IPS-20b (cell line): Measurements from ENCODE around the gene ULK3.

Source experiments
- H3K27ac ChIP-seq: one replicate; pipeline ENCODE4 v1.5.1; 2013; ENCODE audit warnings: low read length
- H3K27me3 ChIP-seq: 2 replicates; pipeline ENCODE4 v1.6.1; 2013; ENCODE audit warnings: mild to moderate bottlenecking, low read length, inconsistent platforms; ENCODE audit not compliant: insufficient read depth
- H3K36me3 ChIP-seq: 2 replicates; pipeline ENCODE4 v1.6.1; 2013; ENCODE audit warnings: low read depth, mild to moderate bottlenecking, inconsistent platforms, low read length, moderate library complexity; ENCODE audit not compliant: insufficient read depth
- H3K4me1 ChIP-seq: 2 replicates; pipeline ENCODE4 v1.6.1; 2013; ENCODE audit warnings: mild to moderate bottlenecking, control low read depth, inconsistent platforms, low read length, moderate library complexity; ENCODE audit not compliant: insufficient read depth
- H3K4me3 ChIP-seq: 2 replicates; pipeline ENCODE4 v1.5.1; 2013; ENCODE audit warnings: mild to moderate bottlenecking, low read length, inconsistent platforms
- H3K9ac ChIP-seq: 2 replicates; pipeline ENCODE4 v1.6.1; 2013; ENCODE audit warnings: low read depth, mild to moderate bottlenecking, inconsistent platforms, low read length, moderate library complexity
- H3K9me3 ChIP-seq: 2 replicates; pipeline ENCODE4 v1.6.1; 2013; ENCODE audit warnings: mild to moderate bottlenecking, low read depth, low read length, inconsistent platforms; ENCODE audit not compliant: insufficient read depth

ULK3 gene

DNA sequence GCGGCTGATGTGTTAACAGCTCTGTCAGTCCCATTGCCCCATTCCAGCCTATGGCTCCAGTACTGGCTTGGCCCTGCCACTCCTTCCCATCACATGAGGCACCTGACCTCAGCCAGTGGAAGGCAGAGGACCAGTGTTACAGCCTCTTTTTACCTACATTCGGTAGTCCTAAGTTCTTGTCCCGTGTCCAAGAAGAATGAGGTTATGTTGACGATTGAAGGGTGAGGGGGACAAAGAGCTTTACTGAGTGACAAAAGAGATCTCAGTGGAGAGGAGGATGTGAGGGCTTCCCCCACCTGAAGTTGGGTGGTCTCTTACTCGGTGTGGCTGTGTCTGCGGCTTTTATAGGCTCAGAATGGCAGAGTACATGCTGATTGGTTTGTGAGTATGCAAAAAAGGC, 39.6 kb upstream of the ULK3 start:
- Histone ChIP-seq H3K9me3 (peaks cover 4% of the 10 kb centered on the region), H3K4me3 (no peak overlapping the region), H3K36me3 (no peaks in the 10 kb centered on the region), H3K27me3 (no peaks in the 10 kb centered on the region), H3K27ac (no peak overlapping the region), H3K9ac (no peak overlapping the region), H3K4me1 (no peaks in the 10 kb centered on the region)

DNA sequence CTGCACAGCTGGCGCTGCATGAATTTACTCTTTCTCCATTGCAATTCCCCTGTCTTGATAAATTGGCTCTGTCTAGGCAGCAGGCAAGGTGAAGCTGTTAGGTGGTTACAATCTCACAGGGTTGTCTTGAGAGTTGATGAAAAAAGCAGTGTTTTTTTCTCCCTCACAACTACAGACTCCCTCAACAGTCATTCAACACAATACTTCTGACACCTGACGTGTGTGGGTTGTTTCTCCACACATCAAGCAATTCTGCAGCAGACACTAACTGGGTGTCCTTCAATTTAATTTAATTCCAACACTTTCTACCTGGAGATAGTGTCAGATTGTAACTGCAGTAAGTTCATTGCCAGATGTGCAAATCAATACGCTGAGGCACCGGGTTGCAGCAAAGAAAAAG, 35.3 kb upstream of the ULK3 start:
- Histone ChIP-seq H3K27me3 (no peaks in the 10 kb centered on the region), H3K9me3 (peaks cover 4% of the 10 kb centered on the region), H3K27ac (no peak overlapping the region)

GRCh38 chr15:74873756-74874424, 30.9 kb upstream of the ULK3 start:
- no peak overlapping the region for H3K27ac ChIP-seq
- peaks cover 7% of the 10 kb centered on the region; the same call in 1 of the 2 replicates for H3K36me3 ChIP-seq
- peaks cover 5% of the 10 kb centered on the region for H3K4me1 ChIP-seq
- H3K9ac ChIP-seq: peak overlapping the region; percentile 58; the same call in 1 of the 2 replicates
- no peaks in the 10 kb centered on the region for H3K27me3 ChIP-seq
- no peaks in the 10 kb centered on the region for H3K9me3 ChIP-seq
- H3K4me3 ChIP-seq: peak overlapping the region; percentile 85

More for the DNA sequence above, 35.3 kb upstream of the ULK3 start:
- Histone ChIP-seq H3K9ac (no peak overlapping the region), H3K4me1 (no peaks in the 10 kb centered on the region; the same call in 1 of the 2 replicates), H3K36me3 (no peaks in the 10 kb centered on the region), H3K4me3 (no peak overlapping the region)

- Histone ChIP-seq H3K4me1 (peaks cover 5% of the 10 kb centered on the region), H3K9ac (peak within 1 kb of the TSS; percentile 87), H3K9me3 (no peaks in the 10 kb centered on the region), H3K27ac (no peak within 1 kb of the TSS), H3K27me3 (no peaks in the 10 kb centered on the region), H3K36me3 (peaks cover 14% of the 10 kb centered on the region), H3K4me3 (peak within 1 kb of the TSS; percentile 87)
Measured at GRCh38 chr15:74873036-74873755, 30.2 kb upstream of the ULK3 start, which contains the start of gene SCAMP2. Gene SCAMP2, minus strand, starts transcription at chr15:74873365. Its CDS starts 110 bp downstream, at chr15:74873255.

DNA sequence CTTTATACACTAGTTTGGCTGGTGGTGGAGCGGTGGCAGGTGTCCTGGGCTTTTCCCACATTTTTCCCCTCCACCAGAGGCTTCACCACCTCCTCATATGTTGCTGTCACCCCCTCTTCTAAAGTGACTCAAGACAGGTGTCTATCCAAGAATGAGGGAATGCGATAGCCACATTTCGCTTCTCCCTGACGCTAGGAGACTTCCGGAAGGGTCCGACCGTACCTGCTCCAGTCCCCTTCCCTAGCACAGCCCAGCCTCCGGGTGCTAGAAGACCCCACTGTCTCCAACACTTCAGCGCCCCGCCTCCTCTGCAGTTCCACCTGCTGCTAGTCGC, 29.7 kb upstream of the ULK3 start:
- no peaks in the 10 kb centered on the region for H3K27me3 ChIP-seq
- H3K9ac ChIP-seq: peak overlapping the region; percentile 87; the same call in 1 of the 2 replicates
- H3K4me1 ChIP-seq: peaks cover 5% of the 10 kb centered on the region
- H3K4me3 ChIP-seq: peak overlapping the region; percentile 87
- no peaks in the 10 kb centered on the region for H3K9me3 ChIP-seq
- H3K36me3 ChIP-seq: peaks cover 14% of the 10 kb centered on the region
- no peak overlapping the region for H3K27ac ChIP-seq

GRCh38 chr15:74870436-74871215, 27.7 kb upstream of the ULK3 start:
- Histone ChIP-seq H3K27ac (no peak overlapping the region), H3K4me3 (peak overlapping the region; percentile 30; the same call in 1 of the 2 replicates), H3K9ac (no peak overlapping the region)

GRCh38 chr15:74869726-74870407, 26.9 kb upstream of the ULK3 start:
- Histone ChIP-seq H3K27me3 (no peaks in the 10 kb centered on the region), H3K27ac (no peak overlapping the region), H3K9ac (no peak overlapping the region), H3K9me3 (no peaks in the 10 kb centered on the region), H3K4me1 (peaks cover 5% of the 10 kb centered on the region), H3K4me3 (no peak overlapping the region), H3K36me3 (peaks cover 14% of the 10 kb centered on the region)

More at GRCh38 chr15:74870436-74871215, 27.7 kb upstream of the ULK3 start:
- H3K4me1 ChIP-seq: peaks cover 5% of the 10 kb centered on the region
- no peaks in the 10 kb centered on the region for H3K27me3 ChIP-seq
- no peaks in the 10 kb centered on the region for H3K9me3 ChIP-seq
- H3K36me3 ChIP-seq: peaks cover 14% of the 10 kb centered on the region

DNA sequence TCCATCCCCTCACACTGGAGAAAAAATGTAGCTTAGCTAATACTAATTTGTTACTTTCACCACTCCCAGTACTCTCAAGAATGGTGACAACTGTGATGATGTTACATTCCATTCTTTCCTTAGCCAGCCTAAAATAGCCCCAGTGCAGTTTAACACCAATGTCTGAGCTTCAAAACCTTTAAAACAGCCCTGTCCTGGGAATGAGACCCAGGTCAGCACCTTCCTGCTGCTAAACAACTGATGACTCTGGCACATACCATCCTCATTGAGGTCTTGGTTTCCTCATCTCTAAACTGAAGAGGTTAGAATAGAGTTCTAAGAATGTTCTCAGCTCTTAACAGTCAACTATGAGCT, 26.4 kb upstream of the ULK3 start:
- H3K4me3 ChIP-seq: no peak overlapping the region

GRCh38 chr15:74868059-74868458, 25.1 kb upstream of the ULK3 start:
- H3K27ac ChIP-seq: no peak overlapping the region
- H3K27me3 ChIP-seq: no peaks in the 10 kb centered on the region
- H3K4me1 ChIP-seq: peaks cover 5% of the 10 kb centered on the region
- H3K36me3 ChIP-seq: peaks cover 14% of the 10 kb centered on the region
- H3K9ac ChIP-seq: no peak overlapping the region
- H3K4me3 ChIP-seq: no peak overlapping the region
- H3K9me3 ChIP-seq: no peaks in the 10 kb centered on the region

More for the DNA sequence above, 26.4 kb upstream of the ULK3 start:
- Histone ChIP-seq H3K36me3 (peaks cover 14% of the 10 kb centered on the region), H3K9ac (no peak overlapping the region), H3K4me1 (peaks cover 5% of the 10 kb centered on the region), H3K27me3 (no peaks in the 10 kb centered on the region), H3K9me3 (no peaks in the 10 kb centered on the region), H3K27ac (no peak overlapping the region)

DNA sequence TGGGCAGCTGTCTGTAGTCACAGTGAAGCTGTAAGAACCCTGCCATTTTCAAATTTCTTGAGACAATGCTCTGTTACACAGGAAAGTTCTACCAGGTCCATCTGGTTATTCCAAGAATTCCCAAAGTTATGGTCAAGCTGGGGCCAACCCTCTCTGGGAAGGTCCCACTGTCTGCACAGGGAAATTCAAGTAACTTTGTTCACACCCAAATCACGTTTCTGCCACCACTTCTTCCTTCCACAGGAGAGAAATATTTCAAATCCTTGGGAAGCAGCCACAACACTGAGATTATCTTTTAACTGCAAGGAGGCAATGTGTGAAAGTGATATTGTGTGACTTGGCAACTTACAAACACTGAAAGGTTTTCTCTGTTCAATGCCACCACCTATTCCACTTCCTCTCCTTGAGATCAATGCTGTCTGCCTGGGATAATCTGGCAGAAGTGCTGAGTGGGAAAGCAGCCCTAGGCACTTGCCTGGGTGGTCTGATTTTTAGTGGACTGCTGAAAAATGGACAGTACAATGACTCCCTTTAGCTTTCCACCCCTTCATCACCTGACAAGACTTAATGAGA, 24.6 kb upstream of the ULK3 start:
- Histone ChIP-seq H3K36me3 (peaks cover 14% of the 10 kb centered on the region), H3K27me3 (no peaks in the 10 kb centered on the region), H3K27ac (no peak overlapping the region), H3K9me3 (no peaks in the 10 kb centered on the region), H3K9ac (no peak overlapping the region), H3K4me1 (peaks cover 5% of the 10 kb centered on the region), H3K4me3 (no peak overlapping the region)

GRCh38 chr15:74866090-74866489, 23.1 kb upstream of the ULK3 start:
- Histone ChIP-seq H3K27ac (no peak overlapping the region), H3K9me3 (no peaks in the 10 kb centered on the region), H3K4me1 (peaks cover 5% of the 10 kb centered on the region; the same call in 1 of the 2 replicates)

More at GRCh38 chr15:74866090-74866489, 23.1 kb upstream of the ULK3 start:
- H3K27me3 ChIP-seq: no peaks in the 10 kb centered on the region
- H3K4me3 ChIP-seq: no peak overlapping the region
- H3K36me3 ChIP-seq: peaks cover 12% of the 10 kb centered on the region
- no peak overlapping the region for H3K9ac ChIP-seq
